Measurements from ENCODE around the gene FAM13A.
A peak's percentile ranks its signal among the peaks of the same experiment; 100 is the strongest.

Gene FAM13A

DNA sequence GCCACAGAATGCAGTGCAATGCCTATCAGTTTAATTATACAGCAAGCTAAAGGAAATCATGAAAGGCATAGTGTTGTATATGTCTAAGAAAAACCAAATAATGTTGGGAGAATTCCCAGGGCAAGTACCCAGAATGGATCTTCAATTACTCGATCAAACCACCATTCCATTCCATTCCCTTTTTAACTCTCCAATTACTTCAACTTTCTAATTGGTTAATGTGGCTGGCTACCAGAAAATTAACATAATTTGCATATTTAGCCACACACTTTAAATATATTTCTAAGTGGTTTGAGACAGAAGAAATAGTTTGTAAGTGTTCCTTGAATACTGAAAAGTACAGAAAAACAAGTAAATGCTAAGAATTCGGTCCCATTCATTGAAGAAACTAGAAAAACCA lies 247.9 kb downstream of the FAM13A start:
- no peak for DNase-seq (ENCODE audit: low read depth)
- no peak overlapping the region for H3K4me3 ChIP-seq (ENCODE audit: low read depth, low read length)
- TF ChIP-seq, protein P1, sequence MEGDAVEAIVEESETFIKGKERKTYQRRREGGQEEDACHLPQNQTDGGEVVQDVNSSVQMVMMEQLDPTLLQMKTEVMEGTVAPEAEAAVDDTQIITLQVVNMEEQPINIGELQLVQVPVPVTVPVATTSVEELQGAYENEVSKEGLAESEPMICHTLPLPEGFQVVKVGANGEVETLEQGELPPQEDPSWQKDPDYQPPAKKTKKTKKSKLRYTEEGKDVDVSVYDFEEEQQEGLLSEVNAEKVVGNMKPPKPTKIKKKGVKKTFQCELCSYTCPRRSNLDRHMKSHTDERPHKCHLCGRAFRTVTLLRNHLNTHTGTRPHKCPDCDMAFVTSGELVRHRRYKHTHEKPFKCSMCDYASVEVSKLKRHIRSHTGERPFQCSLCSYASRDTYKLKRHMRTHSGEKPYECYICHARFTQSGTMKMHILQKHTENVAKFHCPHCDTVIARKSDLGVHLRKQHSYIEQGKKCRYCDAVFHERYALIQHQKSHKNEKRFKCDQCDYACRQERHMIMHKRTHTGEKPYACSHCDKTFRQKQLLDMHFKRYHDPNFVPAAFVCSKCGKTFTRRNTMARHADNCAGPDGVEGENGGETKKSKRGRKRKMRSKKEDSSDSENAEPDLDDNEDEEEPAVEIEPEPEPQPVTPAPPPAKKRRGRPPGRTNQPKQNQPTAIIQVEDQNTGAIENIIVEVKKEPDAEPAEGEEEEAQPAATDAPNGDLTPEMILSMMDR (IDR thresholded peaks at IDR 0.05; ENCODE audit: low read depth, low read length) = no peak
- TF ChIP-seq POLR2A (IDR thresholded peaks at IDR 0.05; ENCODE audit: extremely low read depth, insufficient read length) = no peak
- TF ChIP-seq, protein P2, sequence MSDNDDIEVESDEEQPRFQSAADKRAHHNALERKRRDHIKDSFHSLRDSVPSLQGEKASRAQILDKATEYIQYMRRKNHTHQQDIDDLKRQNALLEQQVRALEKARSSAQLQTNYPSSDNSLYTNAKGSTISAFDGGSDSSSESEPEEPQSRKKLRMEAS (IDR thresholded peaks at IDR 0.05; ENCODE audit: low read depth, low read length) = no peak
- TF ChIP-seq MYC (IDR thresholded peaks at IDR 0.05; ENCODE audit: low read depth, low read length) = no peak

DNA sequence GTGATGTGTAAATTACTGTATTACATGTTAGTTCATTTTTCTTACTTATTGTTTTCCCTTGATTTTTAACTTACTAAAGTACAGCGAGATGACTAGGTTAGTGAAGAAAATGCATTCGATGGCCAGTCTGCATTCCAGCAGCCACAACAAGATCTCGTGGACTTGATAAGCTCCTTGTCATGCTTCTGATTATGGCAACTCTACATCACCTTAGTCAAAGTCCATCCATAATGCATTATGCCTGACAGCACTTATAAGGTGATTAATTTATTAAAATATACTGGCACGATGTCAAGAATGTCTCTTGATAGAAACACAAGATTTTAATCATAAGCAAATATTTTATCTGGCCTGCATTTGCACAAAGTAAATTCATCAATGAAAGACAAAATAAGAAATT lies 249.5 kb downstream of the FAM13A start:
- no peak for DNase-seq (ENCODE audit: low read depth)
- H3K4me3 ChIP-seq (ENCODE audit: low read depth, low read length) = no peak overlapping the region
- TF ChIP-seq, protein P1 (IDR thresholded peaks at IDR 0.05; ENCODE audit: low read depth, low read length) = no peak
- TF ChIP-seq POLR2A (IDR thresholded peaks at IDR 0.05; ENCODE audit: extremely low read depth, insufficient read length) (no peak), MYC (IDR thresholded peaks at IDR 0.05; ENCODE audit: low read depth, low read length) (no peak)
- TF ChIP-seq, protein P2 (IDR thresholded peaks at IDR 0.05; ENCODE audit: low read depth, low read length) = no peak

DNA sequence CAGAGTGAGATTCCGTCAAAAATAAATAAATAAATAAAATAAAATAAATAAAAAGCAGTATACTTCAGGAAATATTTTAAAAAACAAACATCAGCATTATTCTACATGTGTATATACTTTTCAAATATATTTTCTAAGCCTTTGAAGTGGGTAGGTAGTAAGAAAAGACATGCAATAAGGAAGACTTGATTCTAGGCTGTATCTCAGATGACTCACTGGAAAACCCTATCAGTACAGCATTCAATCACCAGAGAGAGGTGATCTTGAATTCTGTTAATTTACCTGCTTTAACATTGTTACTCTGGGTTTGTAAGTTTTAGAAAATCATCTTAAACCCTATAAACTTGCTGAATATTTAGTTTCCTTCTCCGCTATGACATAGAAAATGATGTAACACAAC lies 252.8 kb downstream of the FAM13A start:
- TF ChIP-seq POLR2A (IDR thresholded peaks at IDR 0.05; ENCODE audit: extremely low read depth, insufficient read length) (no peak), MYC (IDR thresholded peaks at IDR 0.05; ENCODE audit: low read depth, low read length) (no peak)
- TF ChIP-seq, protein P1 (IDR thresholded peaks at IDR 0.05; ENCODE audit: low read depth, low read length) = no peak
- TF ChIP-seq, protein P2 (IDR thresholded peaks at IDR 0.05; ENCODE audit: low read depth, low read length) = no peak
- H3K4me3 ChIP-seq (ENCODE audit: low read depth, low read length) = no peak overlapping the region
- no peak for DNase-seq (ENCODE audit: low read depth)

DNA sequence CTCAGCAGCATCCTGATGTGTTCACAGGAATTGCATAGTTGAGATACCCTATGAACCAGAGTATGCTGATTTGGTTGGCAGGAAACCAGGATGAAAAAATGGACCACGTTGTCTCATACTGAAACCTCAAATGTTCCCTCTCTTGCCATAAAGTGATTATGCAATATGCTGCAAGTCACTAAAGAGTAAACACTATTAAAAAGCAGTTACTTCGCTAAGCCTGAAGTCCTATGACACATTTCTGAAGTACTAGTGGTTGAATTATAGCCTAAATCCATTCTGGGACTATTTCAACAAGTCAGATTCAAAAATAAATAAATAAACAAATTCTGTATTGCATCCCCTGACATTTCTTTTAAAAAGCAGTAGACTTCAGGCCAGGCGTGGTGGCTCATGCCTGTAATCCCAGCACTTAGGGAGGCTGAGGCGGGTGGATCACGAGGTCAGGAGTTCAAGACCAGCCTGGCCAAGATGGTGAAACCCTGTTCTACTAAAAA lies 253.3 kb downstream of the FAM13A start:
- peak; percentile 58 for TF ChIP-seq MYC (IDR thresholded peaks at IDR 0.05; ENCODE audit: low read depth, low read length)
- TF ChIP-seq, protein P1 (IDR thresholded peaks at IDR 0.05; ENCODE audit: low read depth, low read length) = no peak
- TF ChIP-seq, protein P2 (IDR thresholded peaks at IDR 0.05; ENCODE audit: low read depth, low read length) = peak; percentile 57
- no peak for TF ChIP-seq POLR2A (IDR thresholded peaks at IDR 0.05; ENCODE audit: extremely low read depth, insufficient read length)
- no peak overlapping the region for H3K4me3 ChIP-seq (ENCODE audit: low read depth, low read length)
- DNase-seq (ENCODE audit: low read depth) = peak; percentile 66

DNA sequence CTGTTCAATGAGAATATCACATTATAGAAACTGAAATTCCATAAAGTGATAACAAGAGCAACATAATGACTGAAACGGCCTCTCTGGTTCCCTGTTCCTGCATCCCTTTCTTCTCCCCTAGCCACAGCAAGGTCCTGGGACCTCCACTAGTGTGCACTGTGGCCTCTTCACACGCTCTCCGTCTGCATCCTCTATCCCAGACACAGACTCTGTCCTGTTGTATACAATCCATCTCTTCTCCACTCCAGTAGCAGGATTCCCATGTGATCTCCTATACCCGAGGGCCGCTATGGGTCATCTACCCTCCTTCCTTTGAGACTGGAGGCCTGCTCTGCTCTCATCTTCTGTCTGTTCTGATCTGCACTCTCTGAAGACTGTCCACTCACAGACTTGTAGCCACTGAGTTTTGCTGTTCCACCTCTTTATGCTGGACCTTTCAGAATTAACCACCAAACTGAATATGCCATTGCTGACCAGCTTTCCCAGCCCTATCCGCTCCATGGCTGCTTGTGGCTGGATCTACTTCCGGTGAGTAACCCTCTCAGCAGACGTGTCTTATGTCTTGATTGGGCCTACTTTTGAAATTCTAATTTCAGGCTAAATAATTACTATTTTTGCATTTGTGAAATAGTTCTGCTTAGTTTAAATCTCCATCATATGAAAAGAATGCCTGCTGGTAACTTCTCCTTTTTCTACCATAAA lies 254.2 kb downstream of the FAM13A start:
- DNase-seq (ENCODE audit: low read depth) = no peak
- no peak overlapping the region for H3K4me3 ChIP-seq (ENCODE audit: low read depth, low read length)
- TF ChIP-seq, protein P1 (IDR thresholded peaks at IDR 0.05; ENCODE audit: low read depth, low read length) = no peak
- TF ChIP-seq POLR2A (IDR thresholded peaks at IDR 0.05; ENCODE audit: extremely low read depth, insufficient read length) = no peak
- TF ChIP-seq MYC (IDR thresholded peaks at IDR 0.05; ENCODE audit: low read depth, low read length) = no peak
- TF ChIP-seq, protein P2 (IDR thresholded peaks at IDR 0.05; ENCODE audit: low read depth, low read length) = no peak
